HepG2 (cell line): ENCODE measurements around the gene HAGH. TPM values are rescaled to one million over a fixed set of nuclear protein-coding genes. Genes with fewer than 3 reads are reported as not detected.

Source experiments
- AKAP8 ChIP-seq: sonication (generic); formaldehyde crosslinking; IDR thresholded peaks from 2 replicates; pipeline ENCODE4 v1.5.1; 2020; ENCODE audit warnings: mild to moderate bottlenecking, missing genetic modification reagents
- ARID5B ChIP-seq: IDR thresholded peaks from 2 replicates; pipeline ENCODE4 v1.4.0; 2020; ENCODE audit warnings: mild to moderate bottlenecking, missing genetic modification reagents
- BCLAF1 ChIP-seq: fragments of 450-650 bp; IDR thresholded peaks from 2 replicates; pipeline ENCODE4 v1.6.1; 2017; ENCODE audit warnings: mild to moderate bottlenecking
- CBX5 ChIP-seq: sonication (generic); formaldehyde crosslinking; IDR thresholded peaks from 2 replicates; pipeline ENCODE4 v1.4.0; 2020; ENCODE audit warnings: missing genetic modification reagents, borderline replicate concordance
- FOSL1 ChIP-seq: sonication (generic); formaldehyde crosslinking; IDR thresholded peaks from 2 replicates; pipeline ENCODE4 v1.9.0; 2021; ENCODE audit warnings: missing genetic modification reagents, borderline replicate concordance
- FOXC1 ChIP-seq: sonication (generic); formaldehyde crosslinking; IDR thresholded peaks from 2 replicates; pipeline ENCODE4 v1.8.0; 2022; ENCODE audit warnings: mild to moderate bottlenecking, missing genetic modification reagents, borderline replicate concordance
- GATAD1 ChIP-seq: IDR thresholded peaks from 2 replicates; pipeline ENCODE4 v1.6.1; 2016; ENCODE audit warnings: missing genetic modification reagents, missing compliant biosample characterization
- HMGA1 ChIP-seq: sonication (generic); formaldehyde crosslinking; conservative IDR thresholded peaks from 2 replicates; pipeline ENCODE4 v1.4.0; 2020; ENCODE audit warnings: missing genetic modification reagents
- HOXD1 ChIP-seq: sonication (generic); formaldehyde crosslinking; IDR thresholded peaks from 2 replicates; pipeline ENCODE4 v1.5.0; 2020; ENCODE audit warnings: missing genetic modification reagents
- KDM4B ChIP-seq: sonication (generic); formaldehyde crosslinking; IDR thresholded peaks from 2 replicates; pipeline ENCODE4 v1.4.0; 2020; ENCODE audit warnings: missing genetic modification reagents
- KDM5A ChIP-seq: fragments of 200-600 bp; sonication (generic); IDR thresholded peaks from 2 replicates; pipeline ENCODE4 v1.7.0; 2018; ENCODE audit warnings: antibody characterized with exemption, mild to moderate bottlenecking, low read length, borderline replicate concordance
- MIER2 ChIP-seq: IDR thresholded peaks from 2 replicates; pipeline ENCODE4 v1.6.1; 2016; ENCODE audit warnings: missing biosample characterization, missing genetic modification reagents
- MXD3 ChIP-seq: IDR thresholded peaks from 2 replicates; pipeline ENCODE4 v1.6.1; 2016; ENCODE audit warnings: mild to moderate bottlenecking, missing biosample characterization, missing genetic modification reagents
- PAWR ChIP-seq: sonication (generic); formaldehyde crosslinking; IDR thresholded peaks from 2 replicates; pipeline ENCODE4 v1.4.0; 2020; ENCODE audit warnings: missing genetic modification reagents, mild to moderate bottlenecking, borderline replicate concordance
- RBM22 ChIP-seq: fragments of 200-400 bp; formaldehyde crosslinking; optimal IDR thresholded peaks from 2 replicates; pipeline ENCODE3; 2017; ENCODE audit warnings: mild to moderate bottlenecking, low read length, moderate library complexity
- THRA ChIP-seq: sonication (generic); formaldehyde crosslinking; IDR thresholded peaks from 2 replicates; pipeline ENCODE4 v1.4.0; 2020; ENCODE audit warnings: missing genetic modification reagents, borderline replicate concordance
- ZBTB20 ChIP-seq: sonication (generic); formaldehyde crosslinking; IDR thresholded peaks from 2 replicates; pipeline ENCODE4 v1.8.1; 2023; ENCODE audit warnings: missing genetic modification reagents, low read depth, mild to moderate bottlenecking, borderline replicate concordance
- ZFY ChIP-seq: sonication (generic); formaldehyde crosslinking; IDR thresholded peaks from 2 replicates; pipeline ENCODE4 v1.4.0; 2020; ENCODE audit warnings: missing genetic modification reagents
- ZMAT5 ChIP-seq: sonication (generic); formaldehyde crosslinking; IDR thresholded peaks from 2 replicates; pipeline ENCODE4 v1.5.0; 2020; ENCODE audit warnings: mild to moderate bottlenecking, low read depth, missing genetic modification reagents, borderline replicate concordance
- ZNF180 ChIP-seq: sonication (generic); formaldehyde crosslinking; IDR thresholded peaks from 2 replicates; pipeline ENCODE4 v1.4.0; 2020; ENCODE audit warnings: low read depth, missing genetic modification reagents, borderline replicate concordance
- polyA plus RNA-seq, 8 experiments: library from polyadenylated mRNA; depleted of rRNA in 3 of 8; stranded (reverse) in 7 of 8; unstranded in 1 of 8; fragments of >200 nt; fragmentation: Illumina TruSeq in 4 of 8; extraction: Trizol in 4 of 8; gene quantifications; 2 replicates each; pipeline versions ENCODE4 v1.2.1 to v1.2.3, GENCODE V29; 2011 to 2016; ENCODE audit warnings: low read depth in 4 of 8, missing spikeins in 1 of 8, mixed read lengths in 1 of 8; ENCODE audit not compliant: insufficient read depth in 1 of 8
- total RNA-seq, 5 experiments: library from RNA; depleted of rRNA; stranded (reverse); fragments of >200 nt; fragmentation: Illumina TruSeq; extraction: Trizol; gene quantifications; 2 replicates each; pipeline ENCODE4 v1.2.3, GENCODE V29; 2016; ENCODE audit warnings: low read depth in 1 of 5

The HAGH gene
- total and polyA plus RNA-seq, 2 of the 13 experiments (the other 11 are each of a cell fraction or from before 2014, with no cell fraction given): 70.4 to 95.4 TPM

- TF ChIP-seq CBX5 (peak; percentile 58; the same call in 1 of the 2 replicates), ZNF180 (peak; percentile 82; the same call in 1 of the 2 replicates), PAWR (no peak), MIER2 (CRISPR knock-in tag) (0 out of 2 replicates have a peak, but pooled peaks have one; percentile 47), HOXD1 (CRISPR knock-in tag) (peak; percentile 66; the same call in 1 of the 2 replicates), RBM22 (no peak), GATAD1 (CRISPR knock-in tag) (peak; percentile 97), THRA (peak; percentile 8; the same call in 1 of the 2 replicates), FOSL1 (CRISPR knock-in tag) (peak; percentile 44; the same call in 1 of the 2 replicates), HMGA1 (CRISPR knock-in tag) (no peak), FOXC1 (CRISPR knock-in tag) (peak; percentile 78; the same call in 1 of the 2 replicates), KDM5A (peak; percentile 79), ZMAT5 (CRISPR knock-in tag) (no peak), MXD3 (CRISPR knock-in tag) (peak; percentile 56), ZFY (CRISPR knock-in tag) (peak; percentile 94), ARID5B (CRISPR knock-in tag) (no peak), KDM4B (CRISPR knock-in tag) (peak; percentile 79; the same call in 1 of the 2 replicates), ZBTB20 (peak; percentile 65; the same call in 1 of the 2 replicates), BCLAF1 (no peak), AKAP8 (CRISPR knock-in tag) (no peak; the same call in 1 of the 2 replicates)
Measured at GRCh38 chr16:1772908-1773702, 53.5 kb downstream of the HAGH start, which contains the start of gene MRPS34 (continued).
